Hepatocyte (in vitro differentiated cells): Measurements from ENCODE around the gene GPR55.

Experiments
- EZH2 ChIP-seq: fragments of 200-600 bp; sonication (generic); IDR thresholded peaks from 2 replicates; pipeline ENCODE4 v1.6.1; 2016; ENCODE audit warnings: antibody characterized with exemption, mild to moderate bottlenecking, borderline replicate concordance
- EZH2phosphoT487 ChIP-seq: fragments of 200-600 bp; sonication (generic); IDR thresholded peaks from one replicate; pipeline ENCODE4 v1.6.1; 2018; ENCODE audit warnings: antibody characterized with exemption, mild to moderate bottlenecking, low read depth, moderate library complexity; ENCODE audit not compliant: unreplicated experiment, severe bottlenecking
- TF ChIP-seq, protein P1 (sequence below): fragments of 200-600 bp; sonication (generic); IDR thresholded peaks from 2 replicates; pipeline ENCODE4 v1.5.1; 2016; ENCODE audit warnings: antibody characterized with exemption, mild to moderate bottlenecking; ENCODE audit not compliant: poor library complexity

DNA sequence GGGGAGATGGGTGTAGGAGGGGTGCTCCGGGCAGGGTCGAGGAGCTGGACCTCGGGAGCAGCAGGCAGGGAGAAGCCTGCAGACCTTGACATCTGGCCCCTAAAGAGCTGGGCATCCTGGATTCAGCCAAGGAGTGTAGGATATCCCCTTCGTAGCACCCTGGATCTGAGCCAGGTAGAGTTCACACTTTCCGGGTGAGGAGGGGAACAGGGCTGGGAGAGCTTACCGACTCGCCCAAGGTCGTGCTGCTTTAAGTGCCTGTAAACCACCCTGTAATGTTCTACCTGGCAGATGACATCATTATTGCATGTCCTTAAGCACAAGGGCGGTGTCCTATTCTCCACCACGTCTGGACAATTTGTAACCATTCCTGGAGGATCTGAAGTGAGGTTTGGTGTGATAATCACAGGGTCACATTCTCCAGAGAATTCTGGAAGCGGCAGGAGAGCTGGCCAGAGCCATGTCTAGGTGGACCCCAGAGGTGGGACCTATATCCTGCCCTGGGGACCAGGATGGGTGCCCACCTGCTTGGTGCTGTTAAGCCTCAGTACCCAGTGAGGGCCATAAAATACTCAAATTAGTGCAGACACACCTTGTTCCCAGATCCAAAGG lies 45.7 kb downstream of the GPR55 start:
- TF ChIP-seq, protein P1, sequence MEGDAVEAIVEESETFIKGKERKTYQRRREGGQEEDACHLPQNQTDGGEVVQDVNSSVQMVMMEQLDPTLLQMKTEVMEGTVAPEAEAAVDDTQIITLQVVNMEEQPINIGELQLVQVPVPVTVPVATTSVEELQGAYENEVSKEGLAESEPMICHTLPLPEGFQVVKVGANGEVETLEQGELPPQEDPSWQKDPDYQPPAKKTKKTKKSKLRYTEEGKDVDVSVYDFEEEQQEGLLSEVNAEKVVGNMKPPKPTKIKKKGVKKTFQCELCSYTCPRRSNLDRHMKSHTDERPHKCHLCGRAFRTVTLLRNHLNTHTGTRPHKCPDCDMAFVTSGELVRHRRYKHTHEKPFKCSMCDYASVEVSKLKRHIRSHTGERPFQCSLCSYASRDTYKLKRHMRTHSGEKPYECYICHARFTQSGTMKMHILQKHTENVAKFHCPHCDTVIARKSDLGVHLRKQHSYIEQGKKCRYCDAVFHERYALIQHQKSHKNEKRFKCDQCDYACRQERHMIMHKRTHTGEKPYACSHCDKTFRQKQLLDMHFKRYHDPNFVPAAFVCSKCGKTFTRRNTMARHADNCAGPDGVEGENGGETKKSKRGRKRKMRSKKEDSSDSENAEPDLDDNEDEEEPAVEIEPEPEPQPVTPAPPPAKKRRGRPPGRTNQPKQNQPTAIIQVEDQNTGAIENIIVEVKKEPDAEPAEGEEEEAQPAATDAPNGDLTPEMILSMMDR: no peak
- TF ChIP-seq EZH2 (no peak), EZH2phosphoT487 (no peak)
